Loucy (cell line): Measurements from ENCODE around the gene CHURC1.

ENCODE experiments used
- H2AFZ ChIP-seq: fragments of 200-600 bp; sonication (generic); 2 replicates; pipeline ENCODE4 v1.6.0; 2016; ENCODE audit warnings: antibody characterized with exemption, mild to moderate bottlenecking, low read length, moderate library complexity
- H3F3A ChIP-seq: fragments of 200-600 bp; 2 replicates; pipeline ENCODE4 v1.6.0; 2016; ENCODE audit warnings: antibody characterized with exemption, low read depth, mild to moderate bottlenecking
- H3K27me3 ChIP-seq: fragments of 200-600 bp; sonication (generic); 2 replicates; pipeline ENCODE4 v1.6.1; 2014; ENCODE audit warnings: low read length, mild to moderate bottlenecking; ENCODE audit not compliant: insufficient read depth, poor library complexity, severe bottlenecking
- H3K36me3 ChIP-seq: fragments of 200-600 bp; sonication (generic); 2 replicates; pipeline ENCODE4 v1.6.1; 2016; ENCODE audit warnings: low read length; ENCODE audit not compliant: insufficient read depth
- H3K4me1 ChIP-seq: fragments of 200-600 bp; sonication (generic); 2 replicates; pipeline ENCODE4 v1.5.1; 2014; ENCODE audit warnings: low read length, mild to moderate bottlenecking; ENCODE audit not compliant: insufficient read depth, poor library complexity, severe bottlenecking
- H3K4me2 ChIP-seq: fragments of 200-600 bp; sonication (generic); 2 replicates; pipeline ENCODE4 v1.6.0; 2014; ENCODE audit warnings: antibody characterized with exemption, low read length, low read depth, mild to moderate bottlenecking; ENCODE audit not compliant: poor library complexity, severe bottlenecking
- H3K4me3 ChIP-seq: fragments of 200-600 bp; sonication (generic); 2 replicates; pipeline ENCODE4 v1.5.1; 2014; ENCODE audit warnings: low read length, mild to moderate bottlenecking, mixed read lengths; ENCODE audit not compliant: poor library complexity, severe bottlenecking
- H3K79me2 ChIP-seq: fragments of 200-600 bp; sonication (generic); 2 replicates; pipeline ENCODE4 v1.6.1; 2014; ENCODE audit warnings: low read length; ENCODE audit not compliant: insufficient read depth
- H3K9ac ChIP-seq: fragments of 200-600 bp; sonication (generic); 2 replicates; pipeline ENCODE4 v1.6.0; 2014; ENCODE audit warnings: mild to moderate bottlenecking, low read depth, low read length, moderate library complexity; ENCODE audit not compliant: poor library complexity, severe bottlenecking
- H3K9me2 ChIP-seq: fragments of 200-600 bp; sonication (generic); replicated peaks from 2 replicates; pipeline ENCODE4 v1.6.1; 2016; ENCODE audit warnings: low read depth, low read length, mixed read lengths
- H3K9me3 ChIP-seq: fragments of 200-600 bp; sonication (generic); 2 replicates; pipeline ENCODE4 v1.6.1; 2014; ENCODE audit warnings: mild to moderate bottlenecking, antibody characterized with exemption, low read length, low read depth; ENCODE audit not compliant: insufficient read depth
- H4K20me1 ChIP-seq: fragments of 200-600 bp; sonication (generic); 2 replicates; pipeline ENCODE4 v1.6.0; 2014; ENCODE audit warnings: antibody characterized with exemption, low read length, mild to moderate bottlenecking; ENCODE audit not compliant: insufficient read depth, poor library complexity, severe bottlenecking
- CTCF ChIP-seq: fragments of 200-600 bp; sonication (generic); conservative IDR thresholded peaks from 2 replicates; pipeline ENCODE4 v1.5.1; 2014; ENCODE audit warnings: mild to moderate bottlenecking, antibody characterized with exemption, low read length
- EZH2phosphoT487 ChIP-seq: fragments of 200-600 bp; IDR thresholded peaks from 2 replicates; pipeline ENCODE4 v1.6.1; 2018; ENCODE audit warnings: antibody characterized with exemption, mild to moderate bottlenecking, moderate library complexity, borderline replicate concordance

CHURC1 gene

GRCh38 chr14:64889352-64889751 is 24.9 kb upstream of the CHURC1 start:
- no peak overlapping the region for H3K4me2 ChIP-seq
- TF ChIP-seq EZH2phosphoT487 (no peak), CTCF (no peak)
- H3K79me2 ChIP-seq, result no peaks in the 10 kb centered on the region
- no peaks in the 10 kb centered on the region for H3K27me3 ChIP-seq
- no peaks in the 10 kb centered on the region for H3K36me3 ChIP-seq
- no peaks in the 10 kb centered on the region for H4K20me1 ChIP-seq
- no peak overlapping the region for H3K9ac ChIP-seq
- H3K9me3 ChIP-seq, result no peaks in the 10 kb centered on the region
- no peaks in the 10 kb centered on the region for H3K9me2 ChIP-seq
- no peaks in the 10 kb centered on the region for H3F3A ChIP-seq
- H3K4me3 ChIP-seq, result no peak overlapping the region
- H2AFZ ChIP-seq, result no peak overlapping the region
- no peaks in the 10 kb centered on the region for H3K4me1 ChIP-seq

GRCh38 chr14:64891173-64891838 is 22.9 kb upstream of the CHURC1 start:
- no peaks in the 10 kb centered on the region for H3K36me3 ChIP-seq
- H3K27me3 ChIP-seq, result no peaks in the 10 kb centered on the region
- H2AFZ ChIP-seq, result no peak overlapping the region
- no peak overlapping the region for H3K4me3 ChIP-seq
- no peaks in the 10 kb centered on the region for H3K9me3 ChIP-seq
- H3K4me1 ChIP-seq, result no peaks in the 10 kb centered on the region
- no peaks in the 10 kb centered on the region for H3F3A ChIP-seq
- no peaks in the 10 kb centered on the region for H4K20me1 ChIP-seq
- no peak overlapping the region for H3K4me2 ChIP-seq
- H3K9me2 ChIP-seq, result no peaks in the 10 kb centered on the region
- TF ChIP-seq EZH2phosphoT487 (no peak), CTCF (no peak)
- H3K9ac ChIP-seq, result no peak overlapping the region
- H3K79me2 ChIP-seq, result no peaks in the 10 kb centered on the region

GRCh38 chr14:64891839-64892375 is 22.3 kb upstream of the CHURC1 start:
- Histone ChIP-seq H3K4me3 (no peak overlapping the region), H3K4me1 (no peaks in the 10 kb centered on the region), H3K79me2 (no peaks in the 10 kb centered on the region), H3K27me3 (no peaks in the 10 kb centered on the region), H3K9ac (no peak overlapping the region), H3F3A (no peaks in the 10 kb centered on the region), H3K4me2 (no peak overlapping the region), H3K9me3 (no peaks in the 10 kb centered on the region), H2AFZ (no peak overlapping the region), H3K9me2 (no peaks in the 10 kb centered on the region), H4K20me1 (no peaks in the 10 kb centered on the region), H3K36me3 (no peaks in the 10 kb centered on the region)
- TF ChIP-seq EZH2phosphoT487 (no peak), CTCF (peak; percentile 78)
